NCI-H460 (cell line): ENCODE results near the gene INPP4A. TPM values are rescaled to one million over a fixed set of nuclear protein-coding genes. Genes with fewer than 3 reads are reported as not detected.

ENCODE experiments used
- DNase-seq: peaks from one replicate; pipeline ENCODE4 v3.0.0-alpha.2; 2016; ENCODE audit warnings: low read depth; ENCODE audit errors: extremely low read depth
- total RNA-seq: library from RNA; depleted of rRNA; stranded (reverse); fragments of >200 nt; shearing (Covaris generic); gene quantifications from 2 replicates; pipeline ENCODE4 v1.2.3, GENCODE V29; 2014

The INPP4A gene
- total RNA-seq, 1 experiment from 2014 or later = 16.7 TPM

- no peak for DNase-seq
Observed at GRCh38 chr2:98489486-98489885, 44.8 kb downstream of the INPP4A start.

- no peak for DNase-seq
Observed at GRCh38 chr2:98489971-98490962, 45.6 kb downstream of the INPP4A start.

DNA sequence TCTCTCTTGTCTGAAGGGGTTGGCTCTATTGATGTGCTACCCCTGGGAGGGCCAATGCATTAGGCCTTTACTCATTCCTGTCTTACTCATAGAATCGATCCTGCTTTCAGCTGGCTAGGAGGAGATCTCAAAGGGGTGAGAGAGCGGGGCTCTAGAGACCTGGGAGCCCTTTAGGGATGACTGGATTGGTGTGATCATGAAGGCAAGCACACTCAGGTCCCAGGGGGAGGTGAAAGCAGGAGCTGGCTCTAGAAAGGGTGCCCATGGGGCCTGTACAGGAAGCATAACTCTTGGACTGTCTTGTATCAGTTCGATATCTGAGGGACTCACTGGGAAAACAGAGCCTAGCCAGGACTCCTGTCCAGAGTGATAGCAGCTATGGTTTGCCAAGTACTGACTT lies 47.8 kb downstream of the INPP4A start:
- DNase-seq = no peak

- DNase-seq = no peak
Observed at GRCh38 chr2:98494699-98495098, 50.0 kb downstream of the INPP4A start.

GRCh38 chr2:98496750-98497493 lies 52.3 kb downstream of the INPP4A start:
- DNase-seq = no peak

DNA sequence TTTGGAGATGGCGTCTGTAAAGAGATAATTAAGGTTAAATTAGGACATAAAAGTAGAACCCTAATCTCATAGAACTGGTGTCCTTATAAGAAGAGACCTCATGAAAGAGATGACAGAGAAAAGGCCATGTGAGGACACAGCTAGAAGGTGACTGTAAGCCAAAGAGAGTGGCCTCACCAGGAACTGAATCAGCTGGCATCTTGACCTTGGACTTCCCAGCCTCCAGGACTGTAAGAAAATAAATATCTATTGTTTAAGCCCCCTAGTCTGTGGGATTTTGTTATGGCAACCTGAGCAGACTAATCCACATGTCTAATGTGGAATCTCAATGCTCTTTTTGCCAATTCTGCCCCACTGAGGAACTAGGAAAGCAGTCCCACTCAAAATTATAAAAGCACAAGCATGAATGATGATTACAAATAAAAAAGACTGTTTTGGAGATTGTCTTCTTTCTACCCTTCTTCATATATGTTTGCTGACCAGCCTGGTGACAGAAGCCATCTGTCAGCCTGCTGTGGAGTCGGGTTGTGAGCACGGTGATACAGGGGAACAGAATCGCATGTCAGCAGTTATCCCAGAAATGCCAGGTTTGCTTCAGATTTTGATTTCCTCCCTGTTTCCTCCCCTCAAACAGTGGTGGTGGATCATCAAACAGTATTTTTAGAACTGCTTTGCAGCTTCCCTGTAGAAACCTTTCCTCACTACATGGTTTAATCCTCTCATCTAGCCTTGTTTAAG lies 54.2 kb downstream of the INPP4A start:
- DNase-seq = no peak

- no peak for DNase-seq
Observed at GRCh38 chr2:98500561-98500960, 55.9 kb downstream of the INPP4A start.

- DNase-seq = no peak
Observed at GRCh38 chr2:98501223-98501622, 56.6 kb downstream of the INPP4A start.

DNA sequence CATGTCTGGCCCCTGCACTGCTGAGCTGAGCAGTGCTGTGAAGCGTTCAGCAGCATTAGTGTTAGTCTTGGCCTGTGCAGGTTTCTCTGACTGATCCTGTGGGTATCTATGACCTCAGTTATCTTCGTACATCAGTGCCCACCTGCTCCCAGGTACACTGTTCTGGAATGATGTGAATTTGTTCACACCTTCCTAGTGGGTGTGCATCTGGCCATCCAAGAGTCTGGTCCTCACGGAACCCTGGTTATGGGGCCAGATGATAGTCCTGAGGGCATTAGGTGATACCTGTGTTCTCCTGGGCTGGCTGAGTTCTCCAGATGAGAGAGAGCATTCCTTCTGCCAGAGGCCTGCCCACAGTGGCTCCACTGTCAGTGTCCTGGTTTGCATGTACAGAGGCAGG lies 57.2 kb downstream of the INPP4A start:
- DNase-seq = no peak

DNA sequence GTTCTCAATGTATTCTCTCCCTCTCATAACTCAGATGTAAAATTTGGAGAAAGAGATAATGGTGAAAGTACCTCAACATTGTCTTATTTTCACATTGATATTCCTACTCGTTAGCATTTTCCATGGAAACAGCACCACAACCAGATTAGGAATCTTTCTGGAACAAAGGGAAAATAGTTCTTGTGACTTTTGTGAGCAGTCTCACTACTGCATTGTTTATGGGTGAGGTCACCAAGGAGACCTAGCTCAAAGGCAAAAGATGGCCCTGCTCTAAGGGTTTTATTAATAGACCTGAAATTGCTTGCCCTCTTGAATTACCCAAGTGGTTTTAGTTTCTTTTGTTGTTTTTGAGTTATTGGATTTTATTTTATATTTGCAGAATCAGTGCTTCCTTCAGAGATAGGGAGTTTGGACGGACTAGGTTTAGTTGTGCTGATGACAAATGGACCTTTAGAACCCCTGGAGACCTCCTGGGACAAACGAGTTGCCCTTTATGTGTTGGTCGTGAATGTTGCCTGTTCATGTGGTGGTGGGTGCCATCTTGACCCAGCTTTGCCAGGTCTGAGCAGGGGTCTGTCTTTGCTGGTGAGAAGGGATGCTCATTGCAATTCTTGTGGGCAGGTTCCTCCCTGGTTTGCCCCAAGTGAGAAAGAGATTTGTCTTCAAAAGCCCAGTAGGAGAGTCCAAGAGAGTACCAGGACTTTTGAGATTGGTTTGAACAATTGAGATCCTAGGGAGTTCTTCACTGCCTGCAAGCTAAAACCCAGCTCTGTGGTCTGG lies 58.1 kb downstream of the INPP4A start:
- DNase-seq = no peak

- DNase-seq = no peak
Observed at GRCh38 chr2:98503481-98504105, 58.9 kb downstream of the INPP4A start.

DNA sequence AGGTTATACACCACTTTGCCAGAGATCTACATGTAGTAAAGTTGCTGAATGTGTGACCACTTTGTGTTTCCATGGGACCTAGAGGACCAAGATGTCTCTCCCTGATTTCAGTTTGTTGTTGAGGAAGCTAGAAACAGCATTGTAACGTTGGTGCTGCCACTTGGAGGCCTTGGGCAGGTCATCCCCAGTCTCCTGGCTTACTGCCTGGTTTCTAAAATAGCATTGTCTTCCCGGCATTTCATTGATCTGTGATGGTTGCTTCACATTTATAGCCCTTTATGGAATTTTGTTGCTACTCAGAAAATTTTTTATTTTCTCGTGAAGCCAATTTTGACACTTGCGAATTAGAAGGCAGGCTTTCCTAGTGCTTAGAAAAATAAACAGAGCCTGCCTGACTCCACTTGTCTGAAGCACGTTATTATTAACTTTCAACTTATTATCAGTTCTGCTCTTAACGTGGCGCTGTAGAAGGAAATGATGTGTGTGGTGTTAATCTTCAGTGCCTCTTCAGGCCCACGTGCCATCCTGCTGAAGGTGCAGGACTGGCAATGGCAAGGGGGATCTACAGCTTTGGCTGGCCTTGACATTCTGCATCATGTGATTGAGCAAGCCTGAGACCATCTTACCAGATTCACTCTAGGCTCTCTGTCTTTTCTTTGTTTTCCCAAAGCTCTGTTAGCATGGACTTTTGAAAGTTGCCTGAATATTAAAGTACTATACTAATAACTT lies 59.9 kb downstream of the INPP4A start:
- DNase-seq = no peak

DNA sequence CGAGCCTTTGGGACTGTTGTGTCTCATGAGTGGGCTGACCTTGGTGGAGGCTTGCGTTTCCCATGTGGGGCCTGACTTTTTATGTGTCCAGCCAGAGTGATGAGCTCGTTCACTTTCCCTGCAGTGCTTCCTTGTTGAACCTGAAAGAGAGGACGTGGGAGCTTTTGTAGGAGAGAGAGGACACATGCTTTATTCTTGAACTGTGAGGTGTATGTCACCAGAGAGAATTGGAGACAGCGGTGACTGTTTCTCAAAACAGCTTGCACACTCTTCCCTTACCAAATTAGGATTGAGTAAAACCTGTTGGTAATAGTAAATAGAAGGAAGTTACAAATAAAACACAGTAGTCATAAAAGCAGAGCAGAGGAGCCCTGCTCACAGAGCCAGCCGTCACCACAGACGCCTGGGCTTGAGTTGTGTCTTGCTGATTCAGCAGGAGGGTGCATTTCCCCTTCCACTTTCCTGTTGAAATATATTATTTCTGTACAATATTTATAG lies 60.7 kb downstream of the INPP4A start:
- DNase-seq = no peak

DNA sequence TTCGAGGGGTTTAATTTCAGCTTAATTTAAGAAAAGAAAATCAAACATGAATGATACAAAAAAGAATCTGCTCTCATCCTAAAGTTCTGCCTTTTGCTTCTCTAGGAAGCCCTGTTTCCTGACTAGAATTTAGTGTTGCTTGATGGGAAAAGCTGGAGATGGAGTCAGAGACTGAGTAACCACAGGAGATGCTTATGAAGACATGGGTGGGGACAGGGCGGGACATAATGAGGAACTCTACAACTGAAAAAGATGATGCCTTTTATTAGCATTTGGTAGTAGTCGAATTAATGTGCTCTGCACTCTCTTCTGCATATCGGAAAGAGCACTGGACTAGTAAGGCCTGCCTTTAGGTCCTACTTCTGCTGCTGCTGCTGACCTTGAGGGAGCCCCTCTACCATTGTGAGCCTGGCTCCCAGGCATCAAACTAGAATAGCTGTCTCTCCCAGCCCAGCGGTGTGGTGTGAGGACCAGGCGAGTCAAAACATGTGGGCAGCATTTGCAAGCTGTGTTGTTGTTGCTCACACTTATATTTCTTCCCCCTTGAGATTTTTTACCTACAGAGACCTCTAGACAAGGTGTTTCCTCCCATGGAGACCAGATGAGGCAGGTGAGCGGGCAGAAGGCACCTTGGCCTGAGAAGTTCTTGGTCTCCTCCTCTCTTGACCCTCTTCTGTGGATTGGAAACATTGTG lies 61.5 kb downstream of the INPP4A start:
- DNase-seq = no peak

GRCh38 chr2:98506881-98507280 lies 62.2 kb downstream of the INPP4A start:
- DNase-seq = no peak

- no peak for DNase-seq
Observed at GRCh38 chr2:98507461-98507860, 62.8 kb downstream of the INPP4A start.

GRCh38 chr2:98507891-98508708 lies 63.4 kb downstream of the INPP4A start:
- DNase-seq = no peak

GRCh38 chr2:98508709-98509066 lies 64.0 kb downstream of the INPP4A start:
- no peak for DNase-seq
